KG1 (cell line): ENCODE results near the gene GFPT1.
"Not testable (repeated sequence)": the region's sequence is repeated elsewhere in the genome, so short reads cannot be mapped to it uniquely, and the experiment has no call there.

Experiments used
- DNase-seq: peaks from one replicate; lab custom pipeline; 2025; lab: John Stamatoyannopoulos, UW

GFPT1 gene

GRCh38 chr2:69386789-69387734 is at the start of gene GFPT1:
Gene GFPT1 (minus strand): TSS chr2:69387227. CDS start chr2:69387071, 156 bp downstream.
- peak; percentile 87 for DNase-seq

GRCh38 chr2:69436596-69436937 is 49.5 kb upstream of the GFPT1 start:
- no peak for DNase-seq

- DNase-seq = no peak
Measured at GRCh38 chr2:69434753-69435152, 47.7 kb upstream of the GFPT1 start.

- DNase-seq = no peak
Measured at GRCh38 chr2:69429491-69430183, 42.6 kb upstream of the GFPT1 start.

- no peak for DNase-seq
Measured at GRCh38 chr2:69428981-69429380, 42.0 kb upstream of the GFPT1 start.

- no peak for DNase-seq
Measured at GRCh38 chr2:69424419-69424818, 37.4 kb upstream of the GFPT1 start.

GRCh38 chr2:69422198-69422597 is 35.2 kb upstream of the GFPT1 start:
- no peak for DNase-seq

- not testable (repeated sequence) for DNase-seq
Measured at GRCh38 chr2:69419111-69419510, 32.1 kb upstream of the GFPT1 start.

- DNase-seq = no peak
Measured at GRCh38 chr2:69416147-69416546, 29.1 kb upstream of the GFPT1 start.

- DNase-seq = no peak
Measured at GRCh38 chr2:69411120-69411519, 24.1 kb upstream of the GFPT1 start.

- no peak for DNase-seq
Measured at GRCh38 chr2:69405306-69405705, 18.3 kb upstream of the GFPT1 start.

- no peak for DNase-seq
Measured at GRCh38 chr2:69400121-69400520, 13.1 kb upstream of the GFPT1 start.

GRCh38 chr2:69397234-69397633 is 10.2 kb upstream of the GFPT1 start:
- DNase-seq = no peak

GRCh38 chr2:69395866-69396265 is 8.8 kb upstream of the GFPT1 start:
- no peak for DNase-seq

- DNase-seq = no peak
Measured at GRCh38 chr2:69393963-69394362, 6.9 kb upstream of the GFPT1 start.

- DNase-seq = no peak
Measured at GRCh38 chr2:69390471-69390870, 3.4 kb upstream of the GFPT1 start.

- no peak for DNase-seq
Measured at GRCh38 chr2:69390001-69390400, 3.0 kb upstream of the GFPT1 start.

GRCh38 chr2:69389271-69389670 is 2.2 kb upstream of the GFPT1 start:
- DNase-seq = no peak

- no peak for DNase-seq
Measured at GRCh38 chr2:69387770-69388481, 899 bp upstream of the GFPT1 start.

- DNase-seq = no peak
Measured at GRCh38 chr2:69386360-69386759, 667 bp downstream of the GFPT1 start.

- no peak for DNase-seq
Measured at GRCh38 chr2:69385443-69386151, 1.4 kb downstream of the GFPT1 start.

GRCh38 chr2:69384618-69385081 is 2.4 kb downstream of the GFPT1 start:
- no peak for DNase-seq
